Endometrium (tissue), 2 donors: ENCODE results near the gene FBXL17.
A peak's percentile ranks its signal among the peaks of the same experiment; 100 is the strongest.

Experiments used
- FAIRE-seq: peaks from 2 replicates; lab custom pipeline; 2012; peaks lifted over from hg19 to GRCh38; lab: Jason Lieb, UNC
- donor health status: control.
- donor health status: control.

Gene FBXL17

GRCh38 chr5:108149369-108149768 lies 232.5 kb downstream of the FBXL17 start:
- no peak for FAIRE-seq

- FAIRE-seq, result peak; percentile 97
Measured at GRCh38 chr5:108148715-108149139, 233.2 kb downstream of the FBXL17 start.

GRCh38 chr5:108146222-108146621 lies 235.7 kb downstream of the FBXL17 start:
- FAIRE-seq, result no peak

- no peak for FAIRE-seq
Measured at GRCh38 chr5:108145351-108145750, 236.5 kb downstream of the FBXL17 start.

DNA sequence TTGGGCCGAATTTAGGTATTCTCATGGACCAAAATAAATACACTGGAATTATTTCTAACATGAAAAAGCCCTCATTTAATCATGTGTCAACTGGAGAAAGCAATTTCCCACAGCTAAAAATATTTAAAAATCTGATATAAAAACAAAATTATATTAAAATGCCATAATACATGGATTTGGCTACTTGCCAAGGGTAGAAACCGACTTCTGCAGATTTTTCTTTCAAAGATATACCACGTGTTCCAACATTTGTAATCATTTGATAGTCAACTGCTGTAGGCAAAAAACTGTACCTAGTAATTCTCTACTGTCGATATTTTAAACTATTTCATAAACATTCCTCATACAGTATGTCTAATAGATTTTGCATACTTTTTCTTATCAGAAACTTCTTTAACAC lies 237.6 kb downstream of the FBXL17 start:
- no peak for FAIRE-seq

DNA sequence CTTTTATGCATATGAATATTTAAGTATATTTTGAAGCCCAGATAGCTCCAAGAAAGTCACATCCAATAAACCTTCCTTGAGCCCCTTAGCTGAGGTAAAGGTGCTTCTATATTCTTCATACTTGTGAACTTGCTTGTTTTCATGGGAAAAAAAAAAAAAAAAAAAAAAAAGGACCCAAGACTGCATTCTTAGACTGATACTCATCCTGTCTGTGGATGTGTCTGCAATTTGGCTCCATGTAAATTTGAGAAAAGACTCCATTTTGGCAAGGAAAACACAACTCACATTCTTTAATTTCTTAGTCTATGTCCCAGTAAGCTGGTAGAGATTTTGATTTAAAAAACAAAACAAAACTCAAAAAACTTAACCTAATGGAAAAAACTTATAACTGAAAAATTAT lies 238.3 kb downstream of the FBXL17 start:
- no peak for FAIRE-seq

- FAIRE-seq, result no peak
Measured at GRCh38 chr5:108141676-108142075, 240.2 kb downstream of the FBXL17 start.

DNA sequence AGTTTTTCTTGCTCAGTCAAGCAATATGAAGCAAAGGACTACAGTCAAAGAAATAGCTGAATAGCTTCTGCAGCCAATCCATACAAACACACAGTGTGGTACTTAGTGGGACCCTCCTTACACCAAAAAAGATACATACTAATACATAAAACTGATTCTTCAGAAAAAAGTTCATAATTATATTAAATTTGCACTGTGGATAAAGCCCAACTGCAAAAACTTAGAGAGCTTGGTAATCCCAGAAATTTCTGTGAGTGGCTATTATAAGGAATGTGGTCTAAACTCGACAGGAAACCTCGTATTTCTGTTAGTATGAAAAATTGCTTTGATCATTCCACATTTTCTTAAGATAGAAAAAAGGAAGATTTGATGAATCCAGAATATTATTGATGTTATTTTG lies 245.4 kb downstream of the FBXL17 start:
- FAIRE-seq, result no peak

GRCh38 chr5:108129129-108129528 lies 252.8 kb downstream of the FBXL17 start:
- FAIRE-seq, result no peak

DNA sequence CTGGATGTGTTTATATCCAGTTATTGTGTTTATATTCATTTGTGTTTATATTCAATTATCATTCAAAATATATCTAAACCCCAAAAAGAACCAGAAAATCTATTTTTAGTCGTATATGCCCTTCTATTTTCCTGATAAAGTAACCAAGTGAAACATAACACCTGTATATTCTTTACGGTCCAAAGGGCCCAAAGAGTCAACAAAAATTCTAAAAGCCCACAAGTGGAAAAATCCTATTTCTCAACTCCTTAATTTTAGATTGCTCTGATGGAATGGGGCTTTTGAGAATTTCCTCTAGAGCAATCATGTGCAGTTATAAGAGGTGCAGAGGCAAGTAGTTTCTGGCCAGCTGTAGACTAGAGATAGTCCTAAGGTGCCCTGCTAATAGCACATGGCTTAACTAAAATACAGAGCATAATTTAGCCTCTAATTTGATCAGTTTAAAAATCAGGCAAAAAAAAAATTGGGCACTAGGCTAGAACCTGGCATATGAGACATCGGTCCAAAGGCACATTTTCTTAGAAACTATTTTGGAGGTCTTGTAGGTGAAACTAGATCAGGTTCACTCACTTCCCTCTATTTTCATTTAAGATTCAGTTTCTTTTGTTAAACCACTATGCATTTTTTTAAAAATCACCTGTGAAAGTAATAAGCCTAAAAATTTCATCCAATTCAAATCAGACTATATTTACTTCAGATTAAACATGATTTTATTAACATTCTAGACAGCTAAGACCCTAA lies 256.0 kb downstream of the FBXL17 start:
- no peak for FAIRE-seq

DNA sequence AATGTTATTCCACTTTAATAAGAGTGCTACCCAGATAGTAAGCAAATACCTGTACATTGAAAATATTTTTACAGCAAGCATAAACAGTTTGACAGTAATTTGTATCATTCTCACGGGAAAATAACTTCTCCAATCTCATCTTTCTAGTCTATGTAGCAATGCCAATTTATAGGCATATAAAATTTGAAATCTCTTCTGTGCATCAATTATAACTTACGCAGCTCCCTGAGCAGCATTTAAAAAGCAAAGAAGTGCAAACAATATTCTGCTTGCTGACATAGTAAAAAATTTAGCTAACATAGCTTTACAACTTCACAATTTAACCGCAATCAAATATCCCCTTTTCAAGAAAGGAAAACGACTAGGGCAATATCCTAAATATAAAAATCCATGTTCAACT lies 257.3 kb downstream of the FBXL17 start:
- FAIRE-seq, result no peak

- FAIRE-seq, result no peak
Measured at GRCh38 chr5:108122702-108123101, 259.2 kb downstream of the FBXL17 start.

DNA sequence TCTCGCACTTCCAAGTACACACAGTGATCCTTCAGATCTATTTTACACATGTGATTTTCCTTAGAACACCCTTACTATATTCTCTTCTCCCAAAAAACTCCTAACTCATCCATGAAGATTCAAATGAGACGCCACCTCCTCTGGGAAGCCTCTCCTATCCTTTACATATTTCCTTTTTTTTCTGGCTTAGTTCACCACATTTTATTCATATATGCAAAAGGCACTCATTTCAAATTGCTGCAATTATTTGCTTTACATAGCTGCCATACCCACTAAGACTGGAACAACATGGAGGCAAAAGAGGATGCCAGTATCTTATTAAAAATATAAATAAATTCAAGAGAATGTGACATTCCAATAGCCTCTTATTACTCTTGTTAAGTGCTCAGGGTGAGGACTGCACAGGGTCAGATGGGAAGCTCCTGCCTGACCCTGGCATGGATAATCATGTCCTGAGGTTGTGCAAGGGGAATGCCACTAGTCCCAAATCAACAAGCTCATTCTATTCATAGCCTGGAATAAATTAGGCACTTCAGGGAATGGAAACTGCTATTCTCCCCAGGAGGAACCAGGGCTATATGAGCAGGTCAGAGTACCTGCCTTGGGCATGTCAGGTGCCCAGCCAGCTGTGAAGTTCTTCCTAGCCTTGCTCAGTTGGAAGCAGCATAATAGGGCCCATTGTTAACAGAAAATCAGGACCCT lies 262.9 kb downstream of the FBXL17 start:
- FAIRE-seq, result no peak

DNA sequence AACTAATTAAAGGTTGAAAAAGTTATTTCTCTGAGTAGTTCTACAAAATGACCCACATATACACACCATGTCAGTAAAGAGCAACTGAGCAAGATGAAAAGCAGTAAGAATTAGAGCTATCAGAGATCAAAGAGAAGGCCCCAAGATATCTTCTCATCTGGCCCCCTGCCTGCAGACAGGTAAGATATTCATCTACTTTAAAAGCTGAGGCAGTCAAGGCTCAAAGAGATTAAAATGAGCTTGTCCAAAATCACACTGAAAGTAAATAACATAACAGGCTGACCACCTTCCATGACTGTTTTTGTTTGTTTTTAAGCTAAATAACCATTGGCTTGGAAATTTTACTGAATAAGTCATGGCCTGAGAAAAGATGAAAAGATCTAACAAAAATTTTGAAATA lies 266.2 kb downstream of the FBXL17 start:
- FAIRE-seq, result no peak

DNA sequence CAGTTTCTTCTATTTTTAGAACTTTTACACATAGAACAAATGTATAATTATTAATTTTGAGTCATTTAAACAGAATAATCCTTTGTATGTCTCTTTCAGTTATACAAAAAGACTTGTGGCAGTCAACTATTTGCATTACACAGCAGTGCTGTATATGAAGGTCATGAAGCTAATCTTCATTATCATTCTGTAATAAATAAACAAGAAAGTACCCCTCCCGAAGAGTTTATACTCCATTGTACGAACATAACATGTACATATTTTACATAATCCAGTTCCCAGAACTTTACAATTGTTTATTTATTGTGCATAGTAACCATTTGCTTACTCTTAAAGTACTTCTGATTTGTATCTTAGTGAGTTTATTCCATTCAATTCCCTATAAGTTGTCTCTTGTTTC lies 267.9 kb downstream of the FBXL17 start:
- no peak for FAIRE-seq

GRCh38 chr5:108111736-108112135 lies 270.2 kb downstream of the FBXL17 start:
- no peak for FAIRE-seq

GRCh38 chr5:108109059-108109458 lies 272.8 kb downstream of the FBXL17 start:
- no peak for FAIRE-seq

DNA sequence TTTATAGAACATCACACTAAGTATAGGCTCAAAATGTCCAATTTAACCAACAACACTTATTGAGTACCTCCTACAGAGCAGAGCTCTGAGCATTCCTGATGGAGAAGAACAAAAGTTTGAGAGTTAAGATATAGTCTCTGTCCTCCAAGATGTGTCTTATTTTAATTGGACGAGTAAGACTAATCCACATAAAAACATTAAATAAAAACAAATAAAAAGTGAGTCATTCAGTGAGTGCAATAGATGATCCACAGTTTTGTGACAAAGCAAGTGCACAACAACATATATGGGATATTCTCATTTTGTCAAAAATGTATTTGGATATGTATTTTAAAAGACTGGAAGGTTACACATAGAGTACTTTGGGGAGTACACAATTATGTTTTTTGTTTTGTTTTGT lies 277.4 kb downstream of the FBXL17 start:
- FAIRE-seq, result no peak

DNA sequence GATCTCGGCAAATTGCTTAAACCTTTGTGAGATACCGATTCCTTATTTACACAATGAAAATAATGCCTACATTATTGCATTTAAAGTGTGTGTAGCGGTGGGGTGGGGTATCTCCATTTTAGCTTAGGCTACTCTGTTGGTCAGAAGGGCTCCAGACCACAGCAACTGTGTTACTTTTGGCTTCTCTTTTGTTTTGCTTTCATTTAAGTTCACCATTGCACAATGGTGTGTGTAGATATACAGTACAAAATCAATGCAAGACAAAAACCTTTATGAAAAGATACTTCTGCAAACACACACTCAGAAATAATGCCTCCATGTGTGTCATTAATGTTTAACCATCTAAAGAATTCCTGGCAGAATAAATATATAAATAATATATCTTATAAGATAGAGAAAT lies 279.4 kb downstream of the FBXL17 start:
- no peak for FAIRE-seq

- FAIRE-seq, result no peak
Measured at GRCh38 chr5:108101821-108102220, 280.1 kb downstream of the FBXL17 start.

GRCh38 chr5:108101130-108101529 lies 280.8 kb downstream of the FBXL17 start:
- FAIRE-seq, result no peak

- FAIRE-seq, result no peak
Measured at GRCh38 chr5:108094800-108095199, 287.1 kb downstream of the FBXL17 start.

GRCh38 chr5:108093186-108093585 lies 288.7 kb downstream of the FBXL17 start:
- no peak for FAIRE-seq

DNA sequence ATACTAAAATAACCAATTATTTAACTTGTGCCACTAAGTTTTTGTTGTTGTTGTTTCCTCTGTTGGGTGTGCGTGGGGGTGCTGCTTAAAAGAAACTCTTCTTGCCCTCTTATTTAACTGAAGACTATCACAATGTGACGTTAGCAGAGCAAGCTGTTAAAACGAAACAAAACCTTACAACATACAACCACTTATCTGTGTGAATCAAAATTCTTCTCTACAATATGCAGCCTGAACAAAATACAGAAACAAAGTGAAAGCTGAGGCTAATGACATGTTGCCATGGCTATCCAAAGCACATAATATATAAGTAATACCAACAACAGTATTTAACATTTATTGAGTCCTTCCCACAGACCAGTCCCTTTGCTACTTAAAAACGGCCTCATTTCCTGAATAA lies 291.0 kb downstream of the FBXL17 start:
- no peak for FAIRE-seq
